Cerebellar nuclear complex (tissue), 1 donor: ENCODE data around the gene SYT2.
"Not testable (repeated sequence)": the region's sequence is repeated elsewhere in the genome, so short reads cannot be mapped to it uniquely, and the experiment has no call there.

Experiments used
- DNase-seq, 2 experiments: peaks; one replicate each; lab custom pipeline; 2025; lab: John Stamatoyannopoulos, UW

SYT2 gene

DNA sequence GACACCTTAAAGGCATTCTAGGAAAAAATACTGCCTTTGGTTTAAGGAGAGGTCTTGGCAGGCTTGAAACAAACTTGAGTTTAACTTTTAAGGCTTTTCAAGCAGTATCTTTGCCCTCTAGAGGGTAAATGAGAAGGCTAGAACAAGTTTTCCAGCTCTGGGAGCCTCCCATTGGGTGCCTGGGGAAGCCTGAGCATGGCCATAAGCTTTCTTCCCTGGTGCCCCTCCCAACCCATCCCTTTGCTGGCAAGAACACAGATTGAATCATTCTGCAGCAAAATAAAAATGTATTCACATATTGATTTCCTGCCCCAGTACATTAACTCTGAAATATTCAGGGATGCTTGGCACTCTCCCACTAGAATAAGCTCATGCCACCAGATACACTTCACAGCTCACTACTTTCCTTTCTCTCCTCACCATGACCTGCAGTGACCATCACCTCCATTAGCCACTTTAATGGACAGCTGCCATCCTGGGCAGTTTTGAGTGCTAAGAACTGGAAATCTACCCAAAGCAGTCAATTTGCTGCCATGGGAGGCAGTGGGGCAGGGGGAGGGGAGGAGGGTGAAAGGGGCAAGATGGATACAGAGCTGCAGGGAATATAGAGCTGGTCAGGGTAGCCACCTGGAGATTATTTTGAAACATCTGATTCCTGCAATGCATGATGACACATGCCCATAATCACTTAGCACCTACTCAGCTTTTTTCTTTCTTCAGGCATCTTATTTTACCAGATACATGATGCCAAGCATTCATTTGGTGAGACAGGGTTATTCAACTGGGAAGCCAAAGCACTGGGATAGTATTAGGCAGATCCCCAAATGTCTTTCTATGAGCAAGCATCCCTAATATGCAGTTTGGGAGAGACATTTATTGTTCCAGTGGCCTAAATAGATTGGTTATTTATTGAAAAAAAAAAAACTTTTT is 140.6 kb downstream of the SYT2 start:
- DNase-seq: no peak

DNA sequence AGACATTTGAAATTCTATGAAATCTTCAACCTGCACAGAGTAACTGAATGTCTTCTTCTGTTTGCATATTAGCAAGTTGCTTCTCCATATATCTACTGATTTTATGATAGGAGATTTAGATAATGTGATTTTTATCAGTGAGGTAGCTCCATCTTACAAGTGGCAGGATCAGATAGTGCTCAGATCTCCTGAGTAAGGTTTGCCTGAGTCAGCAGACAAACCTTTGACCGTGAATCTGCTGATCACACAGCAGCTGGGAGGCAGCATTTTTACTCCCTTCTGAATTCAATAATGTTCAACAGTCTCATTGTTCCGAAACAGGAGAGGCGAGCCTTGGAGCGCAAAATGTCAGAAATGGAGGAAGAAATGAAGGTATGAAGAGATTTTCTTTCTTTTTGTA is 141.4 kb downstream of the SYT2 start:
- no peak for DNase-seq

DNA sequence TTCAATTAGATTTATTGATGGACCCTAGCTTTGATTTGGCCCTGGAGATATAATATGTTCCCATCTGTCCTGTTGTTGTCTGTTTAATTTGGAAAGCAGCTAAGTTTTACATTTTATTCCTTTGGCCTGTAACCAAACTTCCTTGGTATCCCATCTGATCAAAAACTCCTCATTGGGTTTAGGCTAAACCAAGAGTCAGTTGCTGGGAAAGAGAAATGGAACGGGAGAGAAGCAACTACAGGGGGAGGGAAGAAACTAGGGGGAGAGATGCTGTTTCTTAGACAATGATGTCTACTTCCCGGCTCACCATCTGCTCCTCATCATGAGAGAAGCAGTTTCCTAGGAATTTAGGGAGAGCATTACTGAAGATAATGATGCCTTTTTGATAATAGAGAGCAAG is 141.8 kb downstream of the SYT2 start:
- DNase-seq: no peak

DNA sequence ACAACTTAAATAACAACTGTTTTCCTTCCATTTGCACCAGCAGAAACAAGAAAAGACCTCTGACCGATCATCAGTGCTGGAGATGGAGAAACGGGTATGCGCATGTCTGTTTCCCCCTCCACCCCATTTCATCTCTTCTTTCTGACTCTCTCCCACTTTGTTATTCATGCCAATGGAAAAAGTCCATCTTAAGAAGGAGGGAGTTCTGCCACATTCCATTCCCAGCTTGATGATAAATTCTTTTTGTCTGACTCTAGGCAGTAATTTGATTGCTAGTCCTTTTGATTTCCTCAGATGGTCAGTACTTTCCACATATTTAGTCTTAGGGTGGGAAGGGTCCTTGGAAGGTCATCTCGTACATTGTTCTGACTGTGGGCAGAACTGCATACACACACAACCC is 142.5 kb downstream of the SYT2 start:
- no peak for DNase-seq

DNA sequence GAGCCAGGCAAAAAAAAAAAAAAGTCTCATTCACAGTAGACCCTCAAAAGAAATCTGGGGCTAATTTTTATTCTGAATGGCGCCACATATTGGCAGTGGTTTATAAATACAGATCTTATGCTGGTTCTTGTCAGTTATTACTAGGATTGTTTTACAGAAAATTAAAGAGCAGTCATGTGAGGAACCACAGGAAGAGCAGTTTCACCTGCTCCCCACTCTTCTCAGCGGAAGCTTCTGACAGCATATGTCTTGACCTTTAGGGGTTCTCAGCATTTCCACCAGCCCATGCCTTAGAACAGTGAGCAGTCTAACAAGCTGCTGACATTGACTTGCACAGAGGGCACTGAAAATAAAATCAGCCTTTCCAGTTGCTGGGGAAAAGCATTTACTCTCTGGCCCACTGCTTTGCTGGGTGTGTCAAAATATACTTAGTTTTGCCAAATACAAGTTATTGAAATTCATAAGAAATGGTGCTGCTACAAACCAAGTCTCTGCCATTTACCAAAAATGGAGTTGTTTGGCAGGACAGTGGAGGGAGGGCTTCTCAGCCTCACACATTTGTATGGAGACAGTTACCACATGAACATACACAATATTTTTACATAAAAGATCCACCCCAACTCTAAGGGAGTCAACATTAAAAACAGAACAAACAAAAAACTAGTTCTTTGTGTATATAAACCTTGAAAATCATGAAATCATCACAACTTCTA is 144.2 kb downstream of the SYT2 start:
- DNase-seq: no peak

DNA sequence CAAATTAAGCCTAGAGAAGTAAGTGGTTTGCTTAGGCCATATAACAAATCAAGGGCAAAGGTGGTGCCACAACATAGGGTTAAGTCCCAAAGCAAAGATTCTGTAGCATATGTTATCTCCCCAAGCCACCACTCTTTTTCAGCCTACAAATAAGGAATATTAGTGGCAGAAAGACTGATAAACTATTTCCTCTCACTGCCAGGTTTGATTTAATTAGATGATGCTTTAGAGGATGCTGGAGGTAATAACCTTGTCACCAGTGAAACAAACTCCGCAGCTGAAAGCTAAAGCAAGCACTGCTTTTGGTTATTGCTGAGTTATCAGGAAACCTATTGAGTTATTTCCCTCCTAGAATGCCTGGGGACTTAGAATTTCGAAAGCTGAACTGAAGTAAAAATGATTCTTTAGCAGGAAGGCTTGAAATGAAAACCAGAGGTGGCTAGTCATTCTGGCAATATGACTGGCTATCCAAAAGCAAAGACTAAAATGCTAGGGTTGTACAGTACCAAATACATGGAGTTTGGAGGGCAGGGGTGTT is 145.2 kb downstream of the SYT2 start:
- DNase-seq: no peak

DNA sequence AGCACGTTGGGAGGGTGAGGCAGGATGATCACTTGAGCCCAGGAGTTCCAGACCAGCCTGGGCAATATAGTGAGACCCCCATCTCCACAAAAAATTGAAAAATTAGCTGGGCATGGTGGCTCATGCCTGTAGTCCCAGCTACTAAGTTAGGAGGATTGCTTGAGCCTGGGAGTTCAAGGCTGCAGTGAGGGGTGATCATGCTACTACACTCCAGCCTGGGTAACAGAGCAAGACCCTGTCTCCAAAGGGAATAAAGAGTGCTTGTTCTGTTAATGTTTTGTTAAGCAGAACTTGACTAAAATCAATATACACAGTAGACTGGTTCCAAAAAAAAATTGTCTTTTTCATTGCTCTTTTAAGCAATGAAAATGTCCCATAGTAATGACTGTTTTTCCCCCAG is 146.4 kb downstream of the SYT2 start:
- no peak for DNase-seq

DNA sequence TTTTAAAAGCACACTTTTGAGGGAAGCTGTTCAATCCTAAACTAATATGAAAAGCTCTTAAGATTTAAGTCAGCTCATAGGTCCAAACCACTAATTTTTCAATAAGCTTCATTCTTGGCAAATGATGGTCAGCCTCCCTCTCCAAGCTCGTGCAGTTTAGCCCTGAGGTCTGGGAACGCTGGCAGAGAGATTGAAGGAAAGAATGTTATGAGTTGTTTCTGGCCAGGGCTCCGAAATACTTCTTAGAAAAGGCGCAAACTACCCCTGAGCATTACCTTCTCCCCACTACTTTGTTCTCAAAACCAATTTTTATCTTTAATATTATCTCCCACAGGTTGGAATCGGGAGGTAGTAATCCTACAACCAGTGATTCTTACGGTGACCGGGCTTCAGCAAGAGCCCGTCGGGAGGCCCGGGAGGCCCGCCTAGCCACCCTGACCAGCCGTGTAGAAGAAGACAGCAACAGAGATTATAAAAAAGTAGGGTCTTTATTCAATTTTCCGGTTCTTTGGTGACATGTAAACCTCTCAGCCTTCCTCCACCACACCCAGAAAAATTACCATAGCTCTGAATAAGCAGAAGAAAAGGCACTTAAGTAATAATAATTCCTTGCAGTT is 147.7 kb downstream of the SYT2 start:
- no peak for DNase-seq

DNA sequence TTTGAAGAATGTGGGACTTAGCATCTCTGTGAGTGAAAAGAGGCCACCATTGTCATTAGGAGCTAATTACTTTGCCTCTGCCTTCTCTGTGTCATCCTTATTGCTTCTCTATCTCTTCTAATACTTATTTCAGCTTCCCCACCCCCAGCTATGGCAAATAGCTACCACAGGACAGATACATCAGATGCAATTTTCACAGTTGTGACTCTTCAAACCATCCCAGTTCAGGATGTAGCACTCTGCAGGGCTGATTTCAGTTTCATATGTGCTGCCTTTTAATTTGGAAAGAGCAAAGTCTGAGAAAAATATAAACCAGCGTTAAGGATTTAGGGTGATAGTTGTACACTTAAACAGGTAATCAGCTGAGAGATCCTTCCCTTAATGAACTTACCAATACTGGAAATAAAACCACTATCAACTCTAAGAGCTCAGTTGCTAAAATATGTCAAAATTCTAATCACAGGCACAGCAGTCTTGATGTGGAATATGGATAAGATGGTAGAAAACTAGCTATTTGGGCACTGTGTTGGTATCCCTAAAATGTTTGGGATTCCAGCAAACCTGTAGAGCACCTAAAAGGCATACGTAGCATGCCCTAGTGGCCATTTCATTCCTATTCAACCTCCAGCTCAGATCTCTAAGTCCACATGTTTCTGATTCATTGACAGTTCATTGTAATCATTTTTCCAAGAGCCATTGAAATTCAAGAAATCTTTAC is 148.4 kb downstream of the SYT2 start:
- DNase-seq: no peak

DNA sequence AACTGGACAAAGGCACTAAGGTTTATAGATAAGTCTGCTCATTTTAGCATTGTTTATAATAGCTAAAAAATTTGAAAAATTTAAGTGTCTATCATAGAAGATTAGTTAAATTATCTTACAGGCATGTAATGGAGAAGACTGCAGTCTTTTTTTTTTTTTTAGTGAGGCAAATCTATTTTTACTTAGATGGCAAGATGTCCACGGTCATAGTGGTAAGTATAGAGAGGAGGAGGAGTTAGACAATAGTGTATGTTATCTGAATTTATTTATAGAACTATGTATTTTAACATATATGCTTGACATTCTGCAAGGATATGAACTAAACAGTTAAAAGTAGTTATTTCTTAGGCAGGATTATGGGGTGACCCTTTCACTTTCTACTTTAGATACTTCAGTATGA is 149.0 kb downstream of the SYT2 start:
- DNase-seq: no peak

DNA sequence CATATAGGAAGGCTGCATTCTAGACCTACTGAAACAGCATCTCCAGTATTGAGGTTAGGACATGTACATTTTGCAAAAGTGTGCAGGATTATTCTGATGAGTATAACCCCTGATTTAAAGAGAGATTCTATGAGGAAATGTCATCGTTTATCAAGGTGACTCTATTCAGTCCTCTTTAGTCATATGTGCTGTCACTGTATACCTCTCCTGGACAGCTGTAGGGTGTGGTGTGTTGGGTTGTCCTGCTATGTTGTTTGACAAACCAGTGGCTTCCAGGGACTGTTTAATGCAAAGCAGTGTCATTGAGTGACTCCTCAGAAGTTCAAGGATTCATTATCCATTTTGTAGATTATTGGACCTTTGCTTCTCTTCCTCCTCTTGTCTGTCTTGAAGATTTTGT is 152.6 kb downstream of the SYT2 start:
- not testable (repeated sequence) for DNase-seq

DNA sequence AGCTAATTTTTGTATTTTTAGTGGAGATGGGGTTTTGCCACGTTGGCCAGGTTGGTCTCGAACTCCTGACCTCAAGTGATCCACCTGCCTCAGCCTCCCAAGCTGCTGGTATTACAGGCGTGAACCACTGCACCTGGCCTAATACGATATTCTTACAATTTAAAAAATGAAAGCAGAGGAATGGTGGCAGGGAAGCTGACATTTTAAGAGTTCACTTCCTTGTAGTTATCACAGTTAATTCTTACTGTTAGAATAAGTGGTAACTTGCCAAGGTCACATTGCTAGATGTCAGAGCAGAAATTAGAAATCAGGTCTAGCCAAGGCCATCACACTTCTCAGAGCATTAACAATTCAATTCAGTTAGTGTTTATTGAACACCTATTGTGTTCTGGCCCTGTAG is 154.2 kb downstream of the SYT2 start:
- DNase-seq: not testable (repeated sequence)

DNA sequence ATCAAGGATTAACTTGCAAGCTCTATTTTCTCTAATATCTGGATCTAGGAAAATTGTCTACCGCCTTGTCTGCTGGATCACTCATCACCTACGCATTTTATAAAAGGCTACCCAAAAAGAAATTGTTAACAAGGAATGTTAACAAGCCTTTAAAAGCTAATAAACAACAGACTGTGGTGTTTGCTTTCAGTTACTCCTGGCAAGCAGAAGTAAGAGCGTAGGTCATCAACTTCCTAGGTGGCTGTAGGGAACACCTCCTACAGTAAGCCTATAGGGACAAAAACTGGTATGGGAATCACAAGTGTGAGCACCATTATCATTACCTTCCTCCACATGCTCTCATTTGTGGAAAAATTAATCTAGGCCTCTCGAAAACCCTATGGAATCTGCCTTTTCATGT is 155.6 kb downstream of the SYT2 start:
- DNase-seq: not testable (repeated sequence)

DNA sequence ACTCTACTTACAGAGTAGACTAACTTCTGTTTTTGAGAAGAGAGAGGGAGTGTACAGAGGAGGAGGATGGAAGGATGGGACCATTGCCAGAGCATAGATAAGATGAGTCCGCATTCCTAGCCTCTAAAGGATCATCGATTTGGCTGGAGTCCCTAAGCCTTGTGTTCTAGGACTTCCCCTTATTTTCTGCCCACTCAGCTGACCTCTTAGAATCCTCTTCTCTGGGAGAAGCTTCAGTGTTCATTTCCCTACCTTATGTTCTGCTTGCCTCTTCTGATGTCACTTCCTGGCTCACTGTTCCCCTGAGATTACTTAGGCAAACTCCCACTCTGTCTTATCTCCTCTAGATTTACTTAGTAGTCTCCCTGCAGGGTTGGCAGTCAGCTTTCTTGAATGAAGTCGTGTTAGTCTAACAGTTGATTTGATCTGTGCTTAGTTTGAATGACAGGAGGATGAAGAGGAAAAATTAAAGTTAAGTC is 156.7 kb downstream of the SYT2 start:
- DNase-seq: no peak

DNA sequence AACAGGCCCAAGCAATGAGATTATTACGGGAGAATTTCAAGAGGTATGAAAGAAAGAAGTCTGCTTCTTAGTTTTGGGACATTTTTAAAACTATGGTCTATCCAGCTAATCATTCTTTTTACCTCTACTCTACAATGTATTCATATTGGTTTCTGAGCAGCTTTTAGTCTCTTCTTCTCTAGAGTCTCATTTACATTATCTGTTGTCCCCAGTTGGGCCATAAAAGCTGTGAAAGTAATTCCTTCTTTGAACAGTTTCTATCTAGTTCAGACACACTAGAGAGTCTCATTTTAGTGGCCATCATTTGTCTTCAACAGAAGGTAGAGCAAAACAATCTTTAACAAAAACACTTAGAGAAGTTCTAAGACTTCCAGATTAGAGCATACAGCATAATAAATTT is 157.2 kb downstream of the SYT2 start:
- DNase-seq: not testable (repeated sequence)

DNA sequence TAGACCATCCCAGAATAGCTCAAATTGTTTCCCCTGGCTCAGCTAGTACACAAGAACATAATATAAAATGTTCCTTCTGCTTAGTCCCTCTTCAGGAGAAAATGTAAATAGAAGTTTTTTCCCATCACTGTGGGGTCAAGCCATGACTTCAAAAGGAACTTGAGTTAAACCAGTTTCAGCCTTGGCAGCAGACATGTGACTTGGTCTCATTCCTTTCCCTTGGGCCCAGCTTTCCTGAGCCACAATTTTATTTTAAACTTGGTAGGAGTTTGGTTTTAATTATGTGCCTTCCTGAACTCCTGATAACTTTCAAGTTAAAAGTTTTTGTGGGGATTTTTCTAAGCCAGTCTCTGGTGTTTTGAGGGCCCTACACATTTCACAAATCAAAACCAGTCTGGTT is 157.6 kb downstream of the SYT2 start:
- DNase-seq: not testable (repeated sequence)

DNA sequence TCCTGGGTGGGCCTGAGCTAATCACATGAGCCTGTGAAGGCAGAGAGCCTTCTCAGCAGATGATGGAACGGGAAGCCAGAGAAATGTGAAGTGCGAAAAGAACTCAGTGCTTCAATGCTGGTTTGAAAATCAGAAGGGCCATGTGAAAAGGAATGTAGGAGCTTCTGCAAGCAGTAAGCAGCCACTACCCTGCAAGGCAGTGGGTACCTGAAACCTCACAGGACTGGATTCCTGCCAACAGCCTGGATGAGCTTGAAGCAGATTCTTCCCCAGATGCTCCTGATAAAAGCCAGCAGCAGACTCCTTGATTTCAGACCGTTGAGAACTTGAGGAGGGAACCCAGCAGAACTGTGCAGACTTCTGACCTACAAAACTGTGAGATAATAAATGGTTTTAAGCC is 158.6 kb downstream of the SYT2 start:
- no peak for DNase-seq

DNA sequence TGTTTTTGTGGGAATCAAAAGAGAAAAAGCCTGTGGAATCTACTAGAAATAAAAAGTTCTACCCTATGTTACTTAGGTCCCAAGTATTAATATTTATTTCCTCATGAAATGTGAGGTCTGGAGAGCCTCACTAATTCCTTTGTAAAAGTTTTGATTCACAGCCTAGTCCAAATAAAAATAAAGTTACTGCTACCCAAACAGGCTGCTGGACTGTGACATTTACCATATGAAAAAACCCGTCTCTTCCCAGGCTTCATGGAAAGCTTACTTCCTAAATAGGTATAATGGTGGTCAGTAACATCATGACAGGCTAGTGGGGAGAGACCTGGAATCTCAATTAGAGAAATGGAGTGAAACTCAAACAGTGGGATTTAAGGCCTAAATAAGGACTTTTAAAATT is 160.2 kb downstream of the SYT2 start:
- not testable (repeated sequence) for DNase-seq

DNA sequence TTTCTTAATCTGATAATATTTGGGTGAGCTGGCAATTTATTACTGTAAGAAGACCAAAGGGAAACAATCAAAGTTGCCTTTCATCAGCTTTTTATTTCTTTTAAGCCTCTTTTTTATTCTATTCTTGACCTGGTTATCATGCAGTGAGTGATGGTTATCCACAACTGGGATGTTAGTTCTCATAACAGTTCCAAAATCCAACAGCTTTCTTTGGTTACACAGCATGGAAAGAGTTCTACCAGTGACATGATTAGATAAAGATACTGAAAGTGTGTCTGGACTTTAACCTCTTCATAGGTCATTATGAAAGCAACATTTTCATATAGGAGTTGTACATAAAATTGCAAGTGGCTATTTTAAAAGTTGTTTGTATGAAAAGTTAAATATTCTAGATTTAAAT is 163.0 kb downstream of the SYT2 start:
- no peak for DNase-seq

DNA sequence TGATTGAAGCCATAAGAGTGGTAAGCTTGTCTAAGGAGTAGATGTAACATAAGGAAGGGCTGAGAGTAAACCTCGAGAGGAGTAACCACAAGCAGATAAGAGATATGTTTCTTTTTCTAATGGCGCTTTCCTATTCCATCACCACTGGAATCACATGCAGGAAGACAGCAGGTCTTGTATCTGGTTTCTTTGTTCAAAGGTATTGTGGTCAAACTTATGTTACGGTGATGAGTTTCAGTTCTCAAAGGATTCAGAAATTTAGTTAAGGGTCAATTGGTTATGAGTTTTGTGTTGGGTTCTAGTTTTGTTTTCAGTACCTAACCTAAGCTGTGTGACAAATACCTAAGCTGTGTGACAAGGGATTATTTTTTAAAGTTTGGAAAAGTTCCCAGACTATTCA is 163.5 kb downstream of the SYT2 start:
- DNase-seq: not testable (repeated sequence)

DNA sequence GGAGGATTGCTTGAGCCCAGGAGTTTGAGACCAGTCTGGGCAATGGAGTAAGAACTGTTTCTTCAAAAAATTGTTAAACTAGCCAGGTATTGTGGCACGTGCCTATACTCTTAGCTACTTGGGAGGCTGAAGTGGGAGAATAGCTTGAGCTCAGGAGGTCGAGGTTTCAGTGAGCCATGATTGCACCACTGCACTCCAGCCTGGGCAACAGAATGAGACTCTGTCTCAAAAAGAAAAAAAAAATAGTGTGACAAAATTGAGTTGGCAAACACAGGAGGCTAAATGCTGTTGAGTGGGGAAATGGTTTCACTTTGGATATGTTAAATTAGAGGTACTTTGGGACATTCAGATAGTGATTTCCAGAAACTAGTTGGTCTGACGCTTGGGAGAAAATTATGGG is 163.9 kb downstream of the SYT2 start:
- not testable (repeated sequence) for DNase-seq
